Suprapubic skin (tissue), 4 donors: ENCODE results near the gene CDS2. TPM values are rescaled to one million over a fixed set of nuclear protein-coding genes. Genes with fewer than 3 reads are reported as not detected.

Experiments
- DNase-seq, 2 donors: peaks; one replicate each; pipeline ENCODE4 v3.0.0-alpha.2; 2019; ENCODE audit warnings: low spot score in 2 of 2
- H3K27ac ChIP-seq: fragments of 200-600 bp; sonication (generic); one replicate; pipeline ENCODE4 v1.5.1; 2019
- H3K27me3 ChIP-seq: fragments of 200-600 bp; sonication (generic); one replicate; pipeline ENCODE4 v1.5.1; 2019
- H3K36me3 ChIP-seq: fragments of 200-600 bp; sonication (generic); one replicate; pipeline ENCODE4 v1.5.1; 2019
- H3K4me1 ChIP-seq: fragments of 200-600 bp; sonication (generic); one replicate; pipeline ENCODE4 v1.5.1; 2019
- H3K4me3 ChIP-seq: fragments of 200-600 bp; sonication (generic); one replicate; pipeline ENCODE4 v1.5.1; 2019; ENCODE audit warnings: mild to moderate bottlenecking
- H3K9me3 ChIP-seq: fragments of 200-600 bp; sonication (generic); one replicate; pipeline ENCODE4 v1.5.1; 2019
- CTCF ChIP-seq, 2 donors: fragments of 200-600 bp in 1 of 2; fragments of 450-650 bp in 1 of 2; sonication (generic) in 1 of 2; IDR thresholded peaks; one replicate each; pipeline ENCODE4 v1.5.1; 2016 to 2019; ENCODE audit warnings: antibody characterized with exemption in 2 of 2, mild to moderate bottlenecking in 1 of 2, moderate library complexity in 1 of 2
- EP300 ChIP-seq: sonication (generic); formaldehyde crosslinking; IDR thresholded peaks from one replicate; pipeline ENCODE4 v1.6.1; 2017; ENCODE audit warnings: antibody characterized with exemption
- POLR2A ChIP-seq, 2 donors: fragments of 450-650 bp; IDR thresholded peaks; one replicate each; pipeline ENCODE4 v1.6.1; 2017; ENCODE audit warnings: antibody characterized with exemption in 2 of 2, mild to moderate bottlenecking in 2 of 2, moderate library complexity in 2 of 2
- POLR2AphosphoS5 ChIP-seq, 3 donors: sonication (generic); formaldehyde crosslinking; IDR thresholded peaks; one replicate each; pipeline ENCODE4 v1.6.1; 2017; ENCODE audit warnings: antibody characterized with exemption in 3 of 3
- WGBS: methylation state at CpG from one replicate; pipeline ENCODE4 v1.1.5; 2018; 5-methylcytosine and 5-hydroxymethylcytosine counted together
- total RNA-seq, 4 donors: library from RNA; depleted of rRNA; stranded (reverse); fragments of >200 nt; gene quantifications; one replicate each; pipeline ENCODE4 v1.1.0, GENCODE V29; 2016

Gene CDS2
- total RNA-seq, 4 donors from 2014 or later = 12.3 to 30.3 (median 22.6) TPM

GRCh38 chr20:5182615-5183254 is 55.9 kb downstream of the CDS2 start:
- Histone ChIP-seq H3K4me3 (no peak overlapping the region), H3K27ac (no peak overlapping the region), H3K9me3 (no peaks in the 10 kb centered on the region), H3K4me1 (no peaks in the 10 kb centered on the region), H3K27me3 (no peaks in the 10 kb centered on the region), H3K36me3 (peaks cover 55% of the 10 kb centered on the region)
- 97% methylated on average over 2 of the region's 2 CpGs for WGBS
- DNase-seq = no peak
- TF ChIP-seq POLR2AphosphoS5 (IDR thresholded peaks at IDR 0.05) (no peak), CTCF (IDR thresholded peaks at IDR 0.05) (no peak), POLR2A (IDR thresholded peaks at IDR 0.05) (no peak), EP300 (no peak)

GRCh38 chr20:5183731-5184474 is 57.1 kb downstream of the CDS2 start:
- H3K36me3 ChIP-seq = peaks cover 60% of the 10 kb centered on the region
- H3K27ac ChIP-seq = no peak overlapping the region
- DNase-seq = no peak
- no peak for TF ChIP-seq POLR2AphosphoS5 (IDR thresholded peaks at IDR 0.05)
- no peak for TF ChIP-seq CTCF (IDR thresholded peaks at IDR 0.05)
- no peak for TF ChIP-seq POLR2A (IDR thresholded peaks at IDR 0.05)
- no peak for TF ChIP-seq EP300
- no peaks in the 10 kb centered on the region for H3K9me3 ChIP-seq
- H3K27me3 ChIP-seq = no peaks in the 10 kb centered on the region
- no peak overlapping the region for H3K4me3 ChIP-seq
- 93% methylated on average over 13 of the region's 13 CpGs for WGBS
- no peaks in the 10 kb centered on the region for H3K4me1 ChIP-seq

- TF ChIP-seq POLR2A (IDR thresholded peaks at IDR 0.05) = no peak
- TF ChIP-seq EP300 = no peak
- no peak for TF ChIP-seq CTCF (IDR thresholded peaks at IDR 0.05)
- TF ChIP-seq POLR2AphosphoS5 (IDR thresholded peaks at IDR 0.05) = no peak
- Histone ChIP-seq H3K36me3 (peaks cover 60% of the 10 kb centered on the region), H3K4me3 (no peak overlapping the region), H3K27ac (no peak overlapping the region), H3K27me3 (no peaks in the 10 kb centered on the region), H3K9me3 (no peaks in the 10 kb centered on the region), H3K4me1 (no peaks in the 10 kb centered on the region)
- WGBS = 95% methylated on average over 1 of the region's 1 CpG
- no peak for DNase-seq
Observed at GRCh38 chr20:5184684-5185083, 57.9 kb downstream of the CDS2 start.

- H3K4me1 ChIP-seq = peaks cover 5% of the 10 kb centered on the region
- H3K27ac ChIP-seq = no peak overlapping the region
- WGBS = 96% methylated on average over 3 of the region's 3 CpGs
- H3K36me3 ChIP-seq = peaks cover 68% of the 10 kb centered on the region
- H3K4me3 ChIP-seq = no peak overlapping the region
- no peaks in the 10 kb centered on the region for H3K9me3 ChIP-seq
- H3K27me3 ChIP-seq = no peaks in the 10 kb centered on the region
- no peak for TF ChIP-seq POLR2A (IDR thresholded peaks at IDR 0.05)
- TF ChIP-seq POLR2AphosphoS5 (IDR thresholded peaks at IDR 0.05) = no peak
- no peak for TF ChIP-seq EP300
- TF ChIP-seq CTCF (IDR thresholded peaks at IDR 0.05) = no peak
- no peak for DNase-seq
Observed at GRCh38 chr20:5187122-5187521, 60.3 kb downstream of the CDS2 start.

- Histone ChIP-seq H3K27me3 (no peaks in the 10 kb centered on the region), H3K4me3 (no peak overlapping the region), H3K36me3 (peaks cover 63% of the 10 kb centered on the region), H3K9me3 (no peaks in the 10 kb centered on the region), H3K27ac (no peak overlapping the region), H3K4me1 (peaks cover 7% of the 10 kb centered on the region)
- no peak for TF ChIP-seq POLR2A (IDR thresholded peaks at IDR 0.05)
- no peak for TF ChIP-seq CTCF (IDR thresholded peaks at IDR 0.05)
- no peak for TF ChIP-seq POLR2AphosphoS5 (IDR thresholded peaks at IDR 0.05)
- no peak for TF ChIP-seq EP300
- no peak for DNase-seq
- WGBS = 81% methylated on average over 7 of the region's 7 CpGs
Observed at GRCh38 chr20:5188736-5189135, 61.9 kb downstream of the CDS2 start.
